ENCODE results near the gene HIF3A.

Gene HIF3A

GRCh38 chr19:46339446-46339845 lies 42.6 kb downstream of the HIF3A start:
- H3K9ac ChIP-seq = no peak overlapping the region
- H3K36me3 ChIP-seq = no peaks in the 10 kb centered on the region
- no peak overlapping the region for H3K4me3 ChIP-seq
- no peaks in the 10 kb centered on the region for H3K9me3 ChIP-seq (replicated peaks in 1 of 11)
- no peak for TF ChIP-seq Cebpa-rat (IDR thresholded peaks at IDR 0.05)
- H3K27me3 ChIP-seq = no peaks in the 10 kb centered on the region
- H4K20me1 ChIP-seq = no peaks in the 10 kb centered on the region
- no peak overlapping the region for H3K4me2 ChIP-seq
- H3K27ac ChIP-seq = no peak overlapping the region
- peaks cover 5 to 25% (median 17%) of the 10 kb centered on the region in 10 experiments; a peak in 17 of 20 replicates for H3K4me1 ChIP-seq

DNA sequence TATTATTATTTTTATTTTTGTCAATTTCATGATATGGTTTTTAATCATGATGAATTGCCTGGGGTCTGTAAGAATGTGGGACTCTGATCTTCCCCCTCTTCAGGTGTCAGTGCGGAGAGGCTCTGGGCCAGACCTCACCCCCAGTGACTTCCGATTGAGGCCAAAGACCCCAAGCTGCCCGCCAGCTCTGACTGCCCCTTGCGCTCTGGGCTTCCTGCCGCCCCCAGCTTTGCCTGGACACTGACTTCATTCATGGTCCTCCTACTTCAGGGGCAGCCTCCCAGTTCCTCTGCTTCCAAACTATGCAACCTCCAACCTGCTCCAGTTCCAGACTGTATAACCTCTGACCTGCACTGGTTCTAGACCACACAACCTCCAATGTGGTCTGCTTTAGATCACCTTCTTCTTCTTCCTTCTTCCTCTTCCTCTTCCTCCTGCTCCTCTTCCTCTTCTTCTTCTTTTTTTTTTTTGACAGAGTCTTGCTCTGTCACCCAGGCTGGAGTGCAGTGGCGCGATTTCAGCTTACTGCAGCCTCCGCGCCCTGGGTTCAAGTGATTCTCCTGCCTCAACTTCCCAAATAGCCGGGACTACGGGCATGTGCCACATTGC lies 43.3 kb downstream of the HIF3A start:
- no peak overlapping the region for H3K4me3 ChIP-seq

GRCh38 chr19:46341937-46342336 lies 45.1 kb downstream of the HIF3A start:
- H4K20me1 ChIP-seq = no peaks in the 10 kb centered on the region
- no peak overlapping the region for H3K9ac ChIP-seq
- H3K9me3 ChIP-seq (replicated peaks in 1 of 11) = no peaks in the 10 kb centered on the region

More for the DNA sequence above, 43.3 kb downstream of the HIF3A start:
- no peak for TF ChIP-seq Cebpa-rat (IDR thresholded peaks at IDR 0.05)
- no peak overlapping the region for H3K9ac ChIP-seq
- peak overlapping the region in 2 of 11 experiments; percentile 17 to 23; a peak in 1 of 22 replicates for H3K4me2 ChIP-seq
- no peak overlapping the region for H3K27ac ChIP-seq
- H3K36me3 ChIP-seq = no peaks in the 10 kb centered on the region
- H3K27me3 ChIP-seq = no peaks in the 10 kb centered on the region
- peaks cover 5 to 29% (median 19%) of the 10 kb centered on the region in 10 experiments; a peak in 17 of 20 replicates for H3K4me1 ChIP-seq
- H4K20me1 ChIP-seq = no peaks in the 10 kb centered on the region
- no peaks in the 10 kb centered on the region for H3K9me3 ChIP-seq (replicated peaks in 1 of 11)

GRCh38 chr19:46344363-46344762 lies 47.5 kb downstream of the HIF3A start:
- no peak overlapping the region for H3K27ac ChIP-seq
- peaks cover 24 to 55% (median 45%) of the 10 kb centered on the region in 10 experiments for H3K4me1 ChIP-seq
- H4K20me1 ChIP-seq = peaks cover 0 to 17% (median 9%) of the 10 kb centered on the region in 11 experiments; a peak in 8 of 22 replicates
- H3K9me3 ChIP-seq (replicated peaks in 1 of 11) = no peaks in the 10 kb centered on the region
- H3K4me2 ChIP-seq = peak overlapping the region in 4 of 11 experiments; percentile 3 to 73 (median 59); a peak in 5 of 22 replicates
- TF ChIP-seq Cebpa-rat (IDR thresholded peaks at IDR 0.05) = no peak
- no peak overlapping the region for H3K9ac ChIP-seq
- H3K27me3 ChIP-seq = no peaks in the 10 kb centered on the region
- H3K36me3 ChIP-seq = peaks cover 0 to 10% (median 0%) of the 10 kb centered on the region in 11 experiments; a peak in 5 of 22 replicates
- no peak overlapping the region for H3K4me3 ChIP-seq

More at GRCh38 chr19:46341937-46342336, 45.1 kb downstream of the HIF3A start:
- H3K4me2 ChIP-seq = no peak overlapping the region
- no peak for TF ChIP-seq Cebpa-rat (IDR thresholded peaks at IDR 0.05)
- no peak overlapping the region for H3K4me3 ChIP-seq
- no peaks in the 10 kb centered on the region for H3K36me3 ChIP-seq
- H3K4me1 ChIP-seq = peaks cover 5 to 35% (median 26%) of the 10 kb centered on the region in 10 experiments; a peak in 17 of 20 replicates
- H3K27me3 ChIP-seq = no peaks in the 10 kb centered on the region
- no peak overlapping the region for H3K27ac ChIP-seq

GRCh38 chr19:46345157-46345556 lies 48.3 kb downstream of the HIF3A start:
- H3K9ac ChIP-seq = no peak overlapping the region
- H3K9me3 ChIP-seq (replicated peaks in 1 of 11) = no peaks in the 10 kb centered on the region
- no peaks in the 10 kb centered on the region for H3K27me3 ChIP-seq

GRCh38 chr19:46346821-46347571 lies 50.2 kb downstream of the HIF3A start, which contains the start of gene PPP5C:
TSS of gene PPP5C (plus strand) at chr19:46347087. CDS start at chr19:46347097, 10 bp downstream.
- Histone ChIP-seq H3K36me3 (peaks cover 0 to 17% (median 8%) of the 10 kb centered on the region in 11 experiments; a peak in 13 of 22 replicates), H3K4me2 (peak within 1 kb of the TSS; percentile 87 to 98 (median 96)), H4K20me1 (peaks cover 0 to 29% (median 17%) of the 10 kb centered on the region in 11 experiments; a peak in 12 of 22 replicates), H3K4me1 (peaks cover 45 to 76% (median 72%) of the 10 kb centered on the region in 10 experiments), H3K9ac (peak within 1 kb of the TSS; percentile 82 to 95 (median 91)), H3K27ac (peak within 1 kb of the TSS; percentile 56 to 94 (median 88)), H3K27me3 (no peaks in the 10 kb centered on the region), H3K4me3 (peak within 1 kb of the TSS; percentile 82 to 98 (median 91)), H3K9me3 (replicated peaks in 1 of 11) (no peaks in the 10 kb centered on the region)
- no peak for TF ChIP-seq Cebpa-rat (IDR thresholded peaks at IDR 0.05)

More at GRCh38 chr19:46345157-46345556, 48.3 kb downstream of the HIF3A start:
- Histone ChIP-seq H3K4me3 (no peak overlapping the region), H3K4me2 (no peak overlapping the region), H3K36me3 (peaks cover 0 to 10% (median 0%) of the 10 kb centered on the region in 11 experiments; a peak in 5 of 22 replicates), H3K4me1 (peaks cover 30 to 61% (median 53%) of the 10 kb centered on the region in 10 experiments), H4K20me1 (peaks cover 0 to 20% (median 10%) of the 10 kb centered on the region in 11 experiments; a peak in 8 of 22 replicates), H3K27ac (no peak overlapping the region)
- no peak for TF ChIP-seq Cebpa-rat (IDR thresholded peaks at IDR 0.05)

DNA sequence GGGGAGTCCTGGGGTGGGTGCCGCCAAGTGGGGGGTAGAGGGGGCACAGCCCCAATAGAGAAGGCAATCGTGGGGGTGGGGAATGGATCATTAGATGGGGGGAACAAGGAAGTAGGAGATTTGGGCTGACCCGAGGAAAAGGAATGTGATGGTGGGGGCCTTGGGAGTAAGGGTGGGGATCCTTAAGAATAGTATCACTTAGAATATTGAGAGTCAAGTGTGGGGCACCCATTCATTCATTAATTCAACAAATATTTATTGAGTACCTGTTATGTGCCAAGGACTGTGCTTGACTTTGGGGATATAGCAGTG lies 50.7 kb downstream of the HIF3A start:
- Histone ChIP-seq H3K4me1 (peaks cover 51 to 81% (median 77%) of the 10 kb centered on the region in 10 experiments), H3K27ac (peak overlapping the region in 9 of 11 experiments; percentile 84 to 94 (median 91); a peak in 18 of 22 replicates), H3K4me2 (peak overlapping the region; percentile 86 to 98 (median 96)), H3K9me3 (replicated peaks in 1 of 11) (no peaks in the 10 kb centered on the region), H3K27me3 (no peaks in the 10 kb centered on the region), H3K9ac (peak overlapping the region; percentile 82 to 95 (median 91); a peak in 21 of 22 replicates), H3K36me3 (peaks cover 0 to 22% (median 11%) of the 10 kb centered on the region in 11 experiments; a peak in 13 of 22 replicates), H3K4me3 (peak overlapping the region; percentile 82 to 98 (median 91)), H4K20me1 (peaks cover 0 to 34% (median 22%) of the 10 kb centered on the region in 11 experiments; a peak in 12 of 22 replicates)
- TF ChIP-seq Cebpa-rat (IDR thresholded peaks at IDR 0.05) = no peak

- H3K9ac ChIP-seq = peak overlapping the region in 9 of 11 experiments; percentile 82 to 95 (median 93); a peak in 16 of 22 replicates
- H3K27ac ChIP-seq = peak overlapping the region in 5 of 11 experiments; percentile 84 to 94 (median 92); a peak in 4 of 22 replicates
- H4K20me1 ChIP-seq = peaks cover 0 to 39% (median 25%) of the 10 kb centered on the region in 11 experiments; a peak in 13 of 22 replicates
- H3K27me3 ChIP-seq = no peaks in the 10 kb centered on the region
- no peak for TF ChIP-seq Cebpa-rat (IDR thresholded peaks at IDR 0.05)
- H3K4me2 ChIP-seq = peak overlapping the region; percentile 86 to 98 (median 96)
- peaks cover 0 to 27% (median 14%) of the 10 kb centered on the region in 11 experiments; a peak in 15 of 22 replicates for H3K36me3 ChIP-seq
- no peaks in the 10 kb centered on the region for H3K9me3 ChIP-seq (replicated peaks in 1 of 11)
- peaks cover 51 to 81% (median 78%) of the 10 kb centered on the region in 10 experiments for H3K4me1 ChIP-seq
- H3K4me3 ChIP-seq = peak overlapping the region; percentile 82 to 98 (median 91)
Observed at GRCh38 chr19:46347985-46348384, 51.1 kb downstream of the HIF3A start.
